Activated CD4-positive, alpha-beta memory T cell treated with anti-CD3 and anti-CD28 coated beads, Interleukin-2, amount 10 ng/mL, durations not matched to agents 7 days and 5 days (primary cell): Measurements from ENCODE around the gene GALNT10. TPM values are rescaled to one million over a fixed set of nuclear protein-coding genes. Genes with fewer than 3 reads are reported as not detected.

Experiments
- CTCF ChIA-PET: fragments of 350-600 bp; sonication (Branson Sonifier 250); formaldehyde crosslinking; loops from one replicate; lab custom pipeline; 2021; ENCODE audit warnings: antibody characterized with exemption, inconsistent platforms; lab: Charles Lee
- POLR2A ChIA-PET: fragments of 350-600 bp; sonication (Branson Sonifier 250); formaldehyde crosslinking; loops from one replicate; lab custom pipeline; 2021; ENCODE audit warnings: antibody characterized with exemption; lab: Charles Lee
- DNase-seq: peaks from one replicate; pipeline ENCODE4 v3.0.0-alpha.2; 2020
- H3K27ac Mint-ChIP-seq: one replicate; pipeline ENCODE4 v1.8.0; 2021; ENCODE audit warnings: mild to moderate bottlenecking, mixed read lengths
- H3K27me3 Mint-ChIP-seq: one replicate; pipeline ENCODE4 v1.8.0; 2021; ENCODE audit warnings: mixed read lengths
- H3K36me3 Mint-ChIP-seq: one replicate; pipeline ENCODE4 v1.8.0; 2021; ENCODE audit warnings: low read depth, mixed read lengths
- H3K4me1 Mint-ChIP-seq: one replicate; pipeline ENCODE4 v1.8.0; 2021; ENCODE audit warnings: mixed read lengths
- H3K4me3 Mint-ChIP-seq: one replicate; pipeline ENCODE4 v1.8.0; 2021; ENCODE audit warnings: mild to moderate bottlenecking, mixed read lengths
- H3K9me3 Mint-ChIP-seq: one replicate; pipeline ENCODE4 v1.8.0; 2021; ENCODE audit warnings: mixed read lengths
- total RNA-seq, 2 experiments: library from RNA; stranded (reverse); gene quantifications; one replicate each; pipeline ENCODE4 v1.2.3, GENCODE V29; 2021

Gene GALNT10
- total RNA-seq, 2 experiments from 2014 or later = 38.6 to 40.4 TPM

DNA sequence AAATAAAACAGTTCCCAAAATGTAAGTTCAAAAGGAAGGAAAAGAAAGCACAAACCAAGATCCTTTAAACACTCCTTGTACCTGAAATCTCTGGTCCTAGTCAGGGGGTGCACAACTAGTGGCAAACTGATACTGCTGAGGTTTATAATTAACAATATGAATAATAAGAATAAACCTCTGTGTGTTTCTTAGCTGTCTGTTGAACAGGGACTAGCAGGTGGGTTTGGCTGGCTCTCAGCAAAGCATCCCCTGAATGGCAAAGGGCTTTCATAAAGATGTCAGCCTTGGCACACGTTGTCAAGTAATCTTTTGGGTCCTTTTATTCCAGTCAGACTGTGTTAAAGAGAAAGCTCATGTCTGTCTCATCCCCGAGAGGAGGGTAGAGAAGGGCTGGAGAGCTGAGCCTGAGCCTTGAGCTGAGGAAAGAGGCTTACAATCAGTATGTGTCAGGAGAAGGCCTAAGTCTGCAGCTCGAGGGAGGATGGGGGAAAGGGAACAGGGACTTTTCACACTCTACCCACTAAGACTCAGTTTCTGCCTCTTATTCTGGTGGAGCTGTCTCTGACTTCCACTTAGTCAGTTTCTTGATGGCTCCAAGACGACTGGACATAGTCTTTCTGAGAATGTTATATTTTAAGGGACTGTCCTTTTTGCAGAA lies 123.0 kb downstream of the GALNT10 start:
- H3K4me1 Mint-ChIP-seq = peaks cover 24% of the 10 kb centered on the region
- CTCF ChIA-PET = interaction anchor here (1.0 kb wide), 1 partner anchor 9 kb away, joined by 3 read pairs; no protein-coding TSS in a partner anchor
- POLR2A ChIA-PET = no interaction called here
- H3K36me3 Mint-ChIP-seq = peaks cover 15% of the 10 kb centered on the region
- no peak for DNase-seq
- no peaks in the 10 kb centered on the region for H3K27me3 Mint-ChIP-seq
- no peak overlapping the region for H3K4me3 Mint-ChIP-seq
- no peak overlapping the region for H3K27ac Mint-ChIP-seq
- H3K9me3 Mint-ChIP-seq = no peaks in the 10 kb centered on the region

- Mint-ChIP-seq H3K4me1 (peaks cover 10% of the 10 kb centered on the region), H3K9me3 (no peaks in the 10 kb centered on the region), H3K27ac (no peak overlapping the region), H3K27me3 (no peaks in the 10 kb centered on the region), H3K36me3 (peaks cover under 1% of the 10 kb centered on the region), H3K4me3 (no peak overlapping the region)
- no peak for DNase-seq
- POLR2A ChIA-PET = no interaction called here
- CTCF ChIA-PET = no interaction called here
These were observed 124.7 kb downstream of the GALNT10 start for GRCh38 chr5:154315196-154315595.

GRCh38 chr5:154315756-154316155 lies 125.2 kb downstream of the GALNT10 start:
- Mint-ChIP-seq H3K27me3 (no peaks in the 10 kb centered on the region), H3K9me3 (no peaks in the 10 kb centered on the region), H3K36me3 (no peaks in the 10 kb centered on the region), H3K4me1 (peaks cover 10% of the 10 kb centered on the region), H3K4me3 (no peak overlapping the region), H3K27ac (no peak overlapping the region)
- no peak for DNase-seq
- ChIA-PET POLR2A (no interaction called here), CTCF (no interaction called here)

- Mint-ChIP-seq H3K9me3 (no peaks in the 10 kb centered on the region), H3K27ac (no peak overlapping the region), H3K4me3 (no peak overlapping the region), H3K27me3 (no peaks in the 10 kb centered on the region), H3K4me1 (peaks cover 5% of the 10 kb centered on the region), H3K36me3 (no peaks in the 10 kb centered on the region)
- ChIA-PET CTCF (interaction anchor here (1.3 kb wide), 1 partner anchor 9 kb away, joined by 3 read pairs; no protein-coding TSS in a partner anchor), POLR2A (no interaction called here)
- no peak for DNase-seq
These were observed 125.8 kb downstream of the GALNT10 start for GRCh38 chr5:154316223-154316935.

DNA sequence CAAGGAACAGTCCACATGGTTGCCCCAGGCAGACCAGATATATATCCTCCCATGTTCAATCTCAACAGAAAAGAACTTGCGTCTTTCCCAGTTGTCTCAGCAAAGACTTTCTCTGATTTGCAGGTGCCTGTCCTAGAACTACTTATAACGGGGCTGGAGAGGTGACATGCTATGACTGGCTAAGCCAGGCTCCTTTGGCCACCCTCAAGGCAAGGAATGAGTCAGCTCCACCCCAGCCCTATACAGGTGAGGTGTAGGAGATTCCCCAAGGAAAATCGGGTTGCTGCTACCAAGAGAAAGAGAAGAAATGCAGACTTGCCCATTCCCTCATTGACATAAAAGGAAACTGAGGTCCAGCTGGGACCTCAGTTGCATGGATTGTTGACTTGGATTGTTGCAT lies 127.4 kb downstream of the GALNT10 start:
- no peaks in the 10 kb centered on the region for H3K9me3 Mint-ChIP-seq
- DNase-seq = no peak
- H3K27ac Mint-ChIP-seq = no peak overlapping the region
- POLR2A ChIA-PET = no interaction called here
- CTCF ChIA-PET = no interaction called here
- no peaks in the 10 kb centered on the region for H3K27me3 Mint-ChIP-seq
- H3K4me1 Mint-ChIP-seq = peaks cover 1% of the 10 kb centered on the region
- peaks cover 3% of the 10 kb centered on the region for H3K36me3 Mint-ChIP-seq
- no peak overlapping the region for H3K4me3 Mint-ChIP-seq

- no peak for DNase-seq
- CTCF ChIA-PET = no interaction called here
- Mint-ChIP-seq H3K4me3 (no peak overlapping the region), H3K27ac (no peak overlapping the region), H3K36me3 (peaks cover 3% of the 10 kb centered on the region), H3K27me3 (no peaks in the 10 kb centered on the region), H3K9me3 (no peaks in the 10 kb centered on the region), H3K4me1 (peaks cover 1% of the 10 kb centered on the region)
- POLR2A ChIA-PET = no interaction called here
These were observed 128.2 kb downstream of the GALNT10 start for GRCh38 chr5:154318691-154319090.

- peaks cover 5% of the 10 kb centered on the region for H3K36me3 Mint-ChIP-seq
- H3K27me3 Mint-ChIP-seq = no peaks in the 10 kb centered on the region
- POLR2A ChIA-PET = no interaction called here
- CTCF ChIA-PET = interaction anchor here (0.6 kb wide), 1 partner anchor 451 kb away, joined by 3 read pairs; no protein-coding TSS in a partner anchor
- H3K4me1 Mint-ChIP-seq = peaks cover 1% of the 10 kb centered on the region
- H3K4me3 Mint-ChIP-seq = no peak overlapping the region
- no peak overlapping the region for H3K27ac Mint-ChIP-seq
- no peak for DNase-seq
- no peaks in the 10 kb centered on the region for H3K9me3 Mint-ChIP-seq
These were observed 129.2 kb downstream of the GALNT10 start for GRCh38 chr5:154319736-154320135.

- ChIA-PET POLR2A (no interaction called here), CTCF (interaction anchor here (0.6 kb wide), 1 partner anchor 450 kb away, joined by 3 read pairs; no protein-coding TSS in a partner anchor)
- H3K27me3 Mint-ChIP-seq = no peaks in the 10 kb centered on the region
- peaks cover 1% of the 10 kb centered on the region for H3K4me1 Mint-ChIP-seq
- DNase-seq = no peak
- H3K27ac Mint-ChIP-seq = no peak overlapping the region
- H3K4me3 Mint-ChIP-seq = no peak overlapping the region
- peaks cover 6% of the 10 kb centered on the region for H3K36me3 Mint-ChIP-seq
- no peaks in the 10 kb centered on the region for H3K9me3 Mint-ChIP-seq
These were observed 129.9 kb downstream of the GALNT10 start for GRCh38 chr5:154320224-154321089.

DNA sequence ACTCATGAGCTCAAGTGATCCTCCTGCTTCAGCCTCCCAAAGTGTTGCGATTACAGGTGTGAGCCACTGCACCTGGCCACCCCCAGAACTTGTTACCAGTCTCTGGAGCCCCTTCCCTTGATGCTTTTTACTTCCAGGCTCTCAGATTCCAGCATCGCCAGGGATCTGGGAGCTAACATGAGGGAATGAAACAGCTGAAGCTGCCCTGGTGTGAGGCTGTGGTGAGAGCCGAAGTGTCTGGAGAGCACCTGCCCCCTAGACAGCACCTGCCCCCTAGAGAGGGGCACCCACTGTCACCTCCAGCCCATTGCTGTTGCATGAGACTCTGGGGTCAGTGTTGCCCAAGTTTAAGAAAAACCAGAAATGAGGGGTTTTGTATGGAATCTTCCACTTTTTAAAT lies 131.0 kb downstream of the GALNT10 start:
- no peak overlapping the region for H3K27ac Mint-ChIP-seq
- H3K9me3 Mint-ChIP-seq = no peaks in the 10 kb centered on the region
- ChIA-PET POLR2A (interaction anchor here (0.6 kb wide), 1 partner anchor 100 kb away, joined by 3 read pairs; no protein-coding TSS in a partner anchor), CTCF (no interaction called here)
- no peaks in the 10 kb centered on the region for H3K27me3 Mint-ChIP-seq
- no peak for DNase-seq
- H3K36me3 Mint-ChIP-seq = peaks cover 6% of the 10 kb centered on the region
- no peak overlapping the region for H3K4me3 Mint-ChIP-seq
- H3K4me1 Mint-ChIP-seq = peaks cover 1% of the 10 kb centered on the region

- no peaks in the 10 kb centered on the region for H3K27me3 Mint-ChIP-seq
- POLR2A ChIA-PET = no interaction called here
- H3K4me1 Mint-ChIP-seq = no peaks in the 10 kb centered on the region
- CTCF ChIA-PET = no interaction called here
- no peak overlapping the region for H3K27ac Mint-ChIP-seq
- H3K9me3 Mint-ChIP-seq = no peaks in the 10 kb centered on the region
- H3K36me3 Mint-ChIP-seq = peaks cover 6% of the 10 kb centered on the region
- no peak overlapping the region for H3K4me3 Mint-ChIP-seq
- no peak for DNase-seq
These were observed 133.5 kb downstream of the GALNT10 start for GRCh38 chr5:154324033-154324432.

DNA sequence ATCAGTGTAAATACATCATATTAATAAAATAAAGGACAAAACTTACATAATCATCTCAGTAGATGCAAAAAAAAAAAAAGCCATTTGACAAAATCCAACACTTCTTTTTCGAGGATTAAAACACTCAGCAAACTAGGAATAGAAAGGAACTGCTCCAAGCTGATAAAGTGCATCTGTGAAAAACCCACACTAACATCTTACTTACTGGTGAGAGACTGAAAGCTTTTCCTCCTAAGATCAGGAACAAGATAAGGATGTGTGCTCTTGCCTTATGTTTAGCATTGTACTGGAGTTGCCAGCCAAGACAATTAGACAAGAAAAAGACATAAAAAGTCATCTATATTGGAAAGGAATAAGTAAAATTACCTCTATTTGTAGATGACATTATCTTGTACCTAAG lies 135.0 kb downstream of the GALNT10 start:
- Mint-ChIP-seq H3K9me3 (no peaks in the 10 kb centered on the region), H3K27me3 (no peaks in the 10 kb centered on the region), H3K4me1 (no peaks in the 10 kb centered on the region), H3K4me3 (no peak overlapping the region), H3K27ac (no peak overlapping the region), H3K36me3 (peaks cover 6% of the 10 kb centered on the region)
- ChIA-PET CTCF (interaction anchor here (1.0 kb wide), 1 partner anchor 9 kb away, joined by 3 read pairs; no protein-coding TSS in a partner anchor), POLR2A (interaction anchor here (1.0 kb wide), 1 partner anchor 175 kb away, joined by 3 read pairs; no protein-coding TSS in a partner anchor)
- no peak for DNase-seq

- Mint-ChIP-seq H3K27ac (no peak overlapping the region), H3K27me3 (no peaks in the 10 kb centered on the region), H3K9me3 (no peaks in the 10 kb centered on the region), H3K36me3 (peaks cover 5% of the 10 kb centered on the region), H3K4me3 (no peak overlapping the region), H3K4me1 (no peaks in the 10 kb centered on the region)
- DNase-seq = no peak
- CTCF ChIA-PET = no interaction called here
- POLR2A ChIA-PET = no interaction called here
These were observed 138.5 kb downstream of the GALNT10 start for GRCh38 chr5:154329062-154329461.
